Measurements from ENCODE around the gene PARP16.

GRCh38 chr15:65305150-65305758 lies 18.6 kb upstream of the PARP16 start:
- TF ChIP-seq CTCF (IDR thresholded peaks at IDR 0.05 in 4 of 5, conservative IDR thresholded peaks at IDR 0.05 in 1 of 5) = no peak
- TF ChIP-seq POLR2A (IDR thresholded peaks at IDR 0.05) = no peak
